ENCODE results near the gene GNG12.

The GNG12 gene

DNA sequence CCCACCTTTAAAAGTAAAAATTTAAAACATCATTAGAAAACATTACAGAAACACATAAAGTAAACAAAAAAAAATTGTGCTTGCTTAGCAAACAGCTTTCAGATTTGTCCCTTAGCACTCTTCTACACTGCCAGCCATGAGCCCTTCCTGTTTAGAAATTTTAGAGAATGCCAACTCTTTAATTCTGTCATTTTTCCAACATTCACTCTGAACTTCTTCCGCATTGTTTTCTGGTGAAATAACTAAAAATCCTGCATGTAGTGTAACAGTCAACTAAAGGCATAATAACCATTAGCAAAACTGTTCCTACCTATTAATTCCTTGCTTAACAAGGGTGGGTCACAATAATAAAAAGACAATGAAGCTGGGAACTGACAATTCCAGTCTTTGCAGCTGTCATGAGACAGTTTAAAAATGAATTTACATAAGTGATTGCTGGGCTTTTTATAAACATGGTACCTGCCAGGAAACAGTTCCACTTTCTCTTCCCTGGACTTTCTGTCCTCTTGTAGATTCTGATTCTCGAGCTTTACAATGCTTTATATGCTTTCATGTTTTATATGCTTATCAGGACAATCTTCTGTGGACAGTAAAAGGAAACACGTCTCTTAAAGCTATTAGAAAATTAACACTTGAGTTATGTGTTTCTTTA, 19.0 kb downstream of the GNG12 start:
- DNase-seq (ENCODE audit: low read depth): no peak

DNA sequence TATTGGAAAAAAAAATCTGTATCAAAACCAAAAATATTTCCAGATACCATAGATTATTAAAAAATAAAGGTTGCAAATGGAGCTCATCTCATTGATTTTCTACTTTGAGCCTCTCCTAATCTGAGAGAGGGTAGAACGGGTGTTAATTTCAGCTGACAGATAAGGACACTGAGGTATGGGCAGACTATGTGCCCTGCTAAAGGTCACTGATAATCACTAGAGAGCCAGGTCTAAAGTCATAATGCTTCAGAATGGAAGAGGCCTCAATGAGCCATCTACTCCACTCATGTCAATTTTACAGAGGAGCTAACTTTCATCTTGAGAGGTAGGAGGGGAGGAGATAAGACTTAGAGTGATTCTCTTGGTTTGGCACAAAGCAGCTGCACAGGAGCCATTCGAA, 21.0 kb downstream of the GNG12 start:
- DNase-seq (ENCODE audit: low read depth): no peak

DNA sequence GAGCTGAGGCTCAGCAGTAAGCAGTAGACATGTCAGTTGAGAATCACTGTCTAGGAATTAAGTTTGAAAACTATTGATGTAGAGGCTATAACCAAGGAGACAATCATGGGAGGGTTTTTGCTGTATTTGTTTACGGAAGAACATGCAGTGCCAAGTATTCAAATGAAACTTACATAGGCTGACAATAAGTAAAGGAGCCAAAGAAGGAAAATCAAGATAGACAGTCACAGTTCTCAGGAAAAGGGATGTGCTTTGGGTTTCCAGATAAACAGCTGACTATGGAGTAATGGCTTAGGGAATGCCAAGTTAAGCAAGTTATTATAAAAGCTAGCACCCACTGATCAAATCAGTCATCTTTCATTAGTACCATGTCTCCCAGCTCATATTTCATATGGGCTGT, 21.5 kb downstream of the GNG12 start:
- DNase-seq (ENCODE audit: low read depth): no peak

DNA sequence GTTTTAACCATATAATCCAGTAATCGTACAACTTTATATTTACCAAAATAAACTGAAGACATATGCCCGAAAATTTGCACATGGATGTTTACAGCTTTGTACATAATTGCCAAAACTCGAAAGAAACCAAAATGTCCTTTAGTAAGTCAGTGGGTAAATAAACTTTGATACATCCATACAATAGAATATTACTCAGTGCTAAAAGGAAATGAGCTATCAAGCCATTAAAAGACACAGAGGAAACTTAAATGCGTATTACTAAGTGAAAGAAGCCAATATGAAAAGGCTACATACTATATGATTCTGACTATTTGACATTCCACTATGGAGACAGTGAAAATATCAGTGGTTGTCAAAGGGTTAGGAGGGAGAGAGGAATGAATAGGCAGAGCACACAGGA, 23.4 kb downstream of the GNG12 start:
- no peak for DNase-seq (ENCODE audit: low read depth)

DNA sequence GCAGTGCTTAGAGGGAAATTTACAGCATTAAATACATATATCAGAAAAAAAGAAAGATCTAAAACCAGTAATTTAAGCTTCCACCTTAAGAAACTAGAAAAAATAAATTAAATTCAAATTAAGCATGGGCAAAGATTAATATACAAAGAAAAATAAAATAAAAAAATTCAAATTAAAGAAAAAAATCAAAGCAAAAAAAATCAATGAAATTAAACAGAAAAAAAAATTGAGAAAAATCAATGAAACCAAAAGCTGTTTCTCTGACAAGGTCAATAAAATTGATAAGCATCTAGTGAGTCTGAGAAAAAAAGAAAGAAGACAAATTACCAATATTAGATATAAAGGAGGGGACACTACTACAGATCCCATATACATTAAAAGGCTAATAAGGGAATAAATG, 26.0 kb downstream of the GNG12 start:
- DNase-seq (ENCODE audit: low read depth): no peak

DNA sequence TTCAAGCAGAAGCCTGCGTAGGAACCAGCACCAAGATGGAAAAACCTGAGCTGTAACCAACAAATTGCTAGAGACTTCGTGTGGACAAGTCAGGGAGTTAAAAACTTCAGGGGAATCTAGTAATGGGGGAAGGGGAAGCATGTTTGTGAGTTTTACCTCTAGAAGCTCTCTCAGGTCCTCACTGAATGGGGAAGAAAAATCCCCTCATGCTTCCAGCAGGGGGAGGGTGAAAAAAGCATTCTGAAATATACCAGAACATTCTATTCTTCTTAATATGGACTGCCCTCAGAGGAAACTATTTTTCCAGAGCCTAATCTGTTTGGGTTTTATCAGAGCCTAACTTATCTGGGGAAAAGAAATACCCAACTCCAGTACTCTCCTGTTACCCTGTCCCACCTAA, 28.6 kb downstream of the GNG12 start:
- no peak for DNase-seq (ENCODE audit: low read depth)

DNA sequence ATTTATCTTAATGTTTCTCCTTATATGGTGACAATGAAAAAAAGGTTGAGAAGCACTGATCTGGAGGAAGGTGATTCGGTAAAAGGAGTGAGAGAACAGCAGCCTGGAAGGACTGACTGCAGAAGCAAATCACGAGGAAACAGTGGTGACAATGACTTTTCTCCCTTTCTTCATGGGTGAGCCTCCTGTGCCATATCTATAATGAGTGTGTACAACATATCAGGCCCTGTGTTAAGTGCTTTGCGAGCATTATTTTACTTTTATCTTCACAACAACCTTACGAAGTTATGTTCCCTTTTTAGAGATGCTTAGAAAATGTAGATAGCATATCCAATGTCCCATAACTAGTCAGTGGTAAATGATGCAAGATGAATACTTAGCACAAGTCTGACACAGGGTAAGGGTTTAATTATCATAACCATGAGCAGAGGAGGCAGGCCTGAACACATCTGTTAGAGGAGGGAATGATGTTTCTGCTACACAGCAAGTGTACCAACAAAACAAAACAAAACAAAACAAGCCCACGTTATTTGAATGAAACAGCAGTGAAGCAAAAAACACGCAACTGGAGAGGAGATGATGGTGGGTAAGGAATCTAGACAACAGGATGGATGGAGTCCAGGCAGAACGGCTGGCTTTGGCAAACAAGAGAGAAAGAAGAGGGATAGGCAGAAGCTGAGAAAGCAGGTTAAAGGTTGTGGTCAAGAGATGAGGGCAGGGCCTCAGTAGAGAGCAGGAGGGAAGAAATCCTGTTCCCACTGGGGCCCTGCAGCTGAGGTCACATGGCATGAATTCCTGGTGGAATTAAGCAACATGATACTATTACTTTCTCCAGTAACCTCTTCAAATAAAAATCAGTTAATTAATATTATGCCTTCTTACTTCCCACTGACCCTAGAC, 29.6 kb downstream of the GNG12 start:
- no peak for DNase-seq (ENCODE audit: low read depth)

DNA sequence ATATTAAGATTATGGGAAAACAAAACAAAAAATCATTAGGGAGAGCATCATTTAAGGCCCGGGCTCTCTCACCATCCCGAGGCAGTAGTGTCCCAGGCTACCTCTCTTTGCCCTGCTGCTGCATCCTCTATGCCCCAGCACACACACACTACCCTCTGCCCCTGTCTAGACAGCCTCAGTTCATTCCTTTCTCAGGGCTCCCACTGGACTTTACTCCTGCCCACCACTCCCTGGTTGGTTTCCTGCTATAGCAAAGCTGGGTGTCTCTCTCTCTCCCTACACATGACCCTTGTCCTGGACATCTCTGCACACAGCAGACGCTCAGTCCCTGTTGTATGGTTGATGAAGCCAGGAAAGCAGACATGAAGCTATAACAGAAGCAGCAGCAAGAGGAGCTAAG, 30.7 kb downstream of the GNG12 start:
- DNase-seq (ENCODE audit: low read depth): no peak

DNA sequence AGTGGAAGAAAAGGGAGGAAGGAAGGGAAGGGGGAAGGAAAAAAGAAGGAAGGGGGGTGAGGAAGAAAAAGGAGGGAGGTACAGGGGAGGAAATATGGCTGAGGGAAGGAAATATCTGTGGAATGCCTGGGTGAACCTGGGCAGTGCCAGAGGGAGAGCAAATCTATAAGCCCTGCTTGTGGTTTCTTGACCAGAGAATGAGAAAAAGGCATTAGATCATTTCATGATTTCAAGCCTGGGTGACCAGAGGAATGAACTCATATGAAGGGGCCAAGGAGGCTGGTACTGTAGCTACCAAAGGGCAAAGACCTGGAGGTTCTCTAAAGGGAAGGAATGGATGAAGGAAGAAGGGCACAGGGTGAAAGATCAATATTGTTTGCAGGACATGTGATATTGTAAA, 31.4 kb downstream of the GNG12 start:
- no peak for DNase-seq (ENCODE audit: low read depth)

DNA sequence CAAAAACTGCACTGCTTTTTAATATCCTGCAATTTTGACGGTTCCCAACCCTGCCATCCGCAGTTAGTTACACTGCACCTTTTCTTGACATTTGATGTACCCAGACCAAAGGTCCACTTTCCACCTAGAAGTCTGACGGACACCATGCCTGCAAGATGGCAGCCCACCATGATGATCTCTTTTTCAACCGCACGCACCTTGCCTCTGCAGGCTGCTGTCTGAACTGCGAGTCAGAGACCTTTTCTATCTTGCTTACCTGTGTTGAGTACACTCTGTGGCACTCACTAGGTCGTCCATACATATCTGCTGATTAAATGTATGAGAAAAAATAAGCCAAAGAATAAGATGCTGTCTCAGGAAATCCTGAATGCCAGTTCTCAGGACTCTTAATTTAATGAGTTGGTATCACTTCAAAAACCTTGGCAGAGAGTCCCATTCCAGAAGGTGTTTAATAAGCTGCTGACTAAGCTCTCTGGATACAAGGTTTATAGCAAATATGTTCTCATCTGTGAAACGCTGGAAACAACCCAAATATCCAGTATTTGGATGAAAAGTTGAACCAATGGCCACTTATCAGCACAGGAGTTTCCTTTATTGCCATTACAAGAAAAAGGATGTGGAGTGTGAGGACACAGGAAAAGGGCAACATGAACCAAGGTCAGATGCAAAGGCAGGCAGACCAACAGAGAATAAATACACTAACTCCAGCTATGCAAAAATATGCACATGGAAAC, 37.9 kb downstream of the GNG12 start:
- no peak for DNase-seq (ENCODE audit: low read depth)

DNA sequence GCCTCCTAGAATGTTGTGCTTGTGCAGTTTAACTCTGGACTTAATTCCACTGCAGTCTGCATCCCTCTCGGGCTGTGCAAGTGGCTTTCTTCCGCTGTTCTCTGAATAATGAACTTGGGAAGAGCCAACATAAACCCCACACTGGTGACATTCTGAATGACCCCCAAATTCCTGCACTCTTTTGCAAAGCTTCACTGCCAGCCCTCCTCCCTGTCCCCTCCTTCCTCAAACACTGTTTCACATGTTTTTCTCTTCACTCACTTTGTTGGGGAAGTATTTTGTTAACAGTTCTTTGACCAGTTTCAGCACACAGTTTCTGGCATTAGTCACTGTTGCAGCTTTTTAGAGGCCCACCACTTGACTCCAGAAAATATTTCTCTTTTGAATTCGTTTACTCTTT, 39.7 kb downstream of the GNG12 start:
- DNase-seq (ENCODE audit: low read depth): no peak

DNA sequence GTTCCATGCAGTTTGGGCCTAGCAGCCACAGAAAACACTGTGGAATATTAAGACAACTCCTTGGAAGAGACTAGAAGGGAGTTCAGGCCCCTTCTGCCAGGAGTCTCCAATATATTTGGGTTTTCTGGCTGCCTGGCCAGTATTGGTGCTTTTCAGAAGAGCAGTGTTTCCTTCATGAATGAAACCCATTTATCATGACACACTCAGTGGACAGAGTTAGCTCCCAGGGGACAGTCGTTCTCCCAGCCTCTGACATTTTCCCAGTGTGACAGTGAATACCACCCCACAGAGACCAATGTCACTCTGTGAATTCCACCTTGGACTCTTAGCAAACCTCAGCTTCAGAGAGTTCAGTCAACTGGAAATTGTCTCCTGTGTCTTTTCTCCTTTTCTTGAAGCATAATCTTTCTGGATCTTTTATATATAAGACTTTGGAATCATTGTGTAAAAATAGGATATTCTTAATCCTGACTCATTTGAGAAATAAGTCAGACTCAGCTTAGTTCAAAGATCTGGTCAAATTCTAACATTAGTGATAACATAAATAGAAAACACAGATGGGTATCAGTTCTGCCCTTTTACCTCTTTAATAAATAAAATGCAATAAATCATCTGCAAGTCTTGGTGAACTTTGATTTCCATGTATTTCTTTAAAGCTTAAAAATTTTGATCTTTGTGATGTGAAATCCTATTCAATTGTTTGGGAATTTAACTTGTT, 40.4 kb downstream of the GNG12 start:
- no peak for DNase-seq (ENCODE audit: low read depth)

DNA sequence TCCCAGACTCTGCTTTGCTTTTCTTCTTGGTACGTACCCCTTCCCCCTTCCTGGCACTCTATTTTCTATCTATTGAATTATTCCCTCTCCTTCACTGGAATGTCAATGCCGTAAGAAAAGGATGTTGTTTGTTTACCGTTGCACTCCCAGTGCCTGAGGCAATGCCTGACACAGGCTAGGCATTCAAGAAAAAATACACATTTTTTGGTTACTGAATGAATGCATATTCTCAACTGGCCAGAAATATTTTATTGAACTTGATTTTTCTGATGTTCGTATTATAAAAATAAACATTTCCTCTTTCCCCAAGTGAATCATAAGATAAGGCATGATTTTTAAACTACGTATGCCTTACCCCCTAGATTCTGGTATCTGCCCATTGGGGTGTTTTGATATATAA, 41.2 kb downstream of the GNG12 start:
- DNase-seq (ENCODE audit: low read depth): peak; percentile 38

DNA sequence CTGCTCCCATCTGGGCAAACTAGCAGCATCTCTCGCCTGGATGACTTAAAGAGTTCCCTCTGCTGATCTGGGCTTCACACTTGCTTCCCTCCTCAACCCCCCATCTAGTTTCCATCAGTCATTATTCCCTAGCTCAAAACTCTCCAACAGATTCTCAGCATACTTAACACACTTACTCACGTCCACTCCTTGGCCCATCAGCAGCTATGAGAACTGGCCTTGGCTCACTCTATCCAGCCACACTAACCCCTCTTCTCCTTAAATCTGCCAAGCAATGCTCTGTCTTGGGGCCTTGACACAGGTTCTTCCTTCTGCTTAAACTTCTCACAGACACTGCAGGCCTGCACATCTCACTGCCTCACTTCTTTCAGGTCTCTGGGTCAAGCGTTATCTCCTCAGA, 41.6 kb downstream of the GNG12 start:
- DNase-seq (ENCODE audit: low read depth): peak; percentile 81

DNA sequence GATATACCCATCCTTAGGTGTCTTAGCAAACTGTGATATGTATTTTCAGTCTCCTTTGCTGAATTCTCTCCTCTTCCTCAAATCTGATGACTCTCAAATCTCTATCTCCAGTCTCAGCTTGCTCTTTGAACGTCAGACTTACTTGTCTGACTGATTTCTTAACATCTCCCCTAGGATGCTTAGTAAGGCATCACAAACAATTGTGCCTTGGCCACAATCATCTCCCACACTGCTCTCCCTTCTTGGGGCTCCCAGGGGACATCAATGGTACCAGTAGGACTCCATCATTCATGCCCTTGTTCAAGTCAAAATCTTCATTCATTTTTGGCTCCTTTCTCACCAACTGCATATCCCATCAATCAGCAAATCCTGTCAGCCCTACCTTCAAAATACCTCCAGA, 42.0 kb downstream of the GNG12 start:
- no peak for DNase-seq (ENCODE audit: low read depth)

DNA sequence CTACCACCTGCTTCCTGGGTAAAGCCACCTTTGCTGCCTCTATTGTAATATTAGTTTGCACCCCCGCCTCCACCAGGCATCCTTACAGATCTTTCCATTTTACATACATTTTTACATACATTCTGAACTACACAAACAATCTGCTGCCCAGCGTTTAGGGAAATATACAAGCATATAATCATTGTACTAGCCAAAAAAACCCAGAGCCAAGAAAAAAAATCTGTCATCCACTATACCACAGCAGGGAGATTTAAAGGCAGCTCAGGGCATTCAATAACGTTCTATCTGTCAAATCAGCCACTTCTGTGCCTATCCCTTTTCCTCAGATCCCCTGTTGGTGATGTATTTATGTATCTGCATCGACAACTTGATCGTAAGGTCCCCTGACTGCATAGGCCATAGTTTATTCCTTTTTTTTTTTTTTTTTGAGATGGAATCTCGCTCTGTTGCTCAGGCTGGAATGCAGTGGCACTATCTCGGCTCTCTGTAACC, 43.0 kb downstream of the GNG12 start:
- DNase-seq (ENCODE audit: low read depth): no peak

DNA sequence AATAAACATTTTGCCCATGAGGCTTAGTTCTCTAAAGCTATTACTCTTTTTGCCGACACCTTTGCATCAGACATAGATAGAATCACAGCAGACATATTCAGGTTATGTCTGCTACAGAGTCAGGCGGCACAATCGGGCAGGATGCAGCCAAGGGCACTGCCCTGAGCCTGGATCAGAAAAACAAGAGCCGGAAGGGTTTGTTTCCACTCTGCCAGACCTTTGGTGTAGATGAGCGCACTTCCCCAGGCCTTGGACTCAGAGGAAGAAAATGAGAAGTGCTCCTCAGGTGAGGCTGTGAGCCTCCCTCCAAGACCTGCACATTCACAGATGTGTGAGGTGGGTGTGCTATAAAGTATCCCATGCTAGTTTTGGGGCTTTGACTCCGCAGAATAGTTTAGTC, 43.7 kb downstream of the GNG12 start:
- DNase-seq (ENCODE audit: low read depth): no peak

DNA sequence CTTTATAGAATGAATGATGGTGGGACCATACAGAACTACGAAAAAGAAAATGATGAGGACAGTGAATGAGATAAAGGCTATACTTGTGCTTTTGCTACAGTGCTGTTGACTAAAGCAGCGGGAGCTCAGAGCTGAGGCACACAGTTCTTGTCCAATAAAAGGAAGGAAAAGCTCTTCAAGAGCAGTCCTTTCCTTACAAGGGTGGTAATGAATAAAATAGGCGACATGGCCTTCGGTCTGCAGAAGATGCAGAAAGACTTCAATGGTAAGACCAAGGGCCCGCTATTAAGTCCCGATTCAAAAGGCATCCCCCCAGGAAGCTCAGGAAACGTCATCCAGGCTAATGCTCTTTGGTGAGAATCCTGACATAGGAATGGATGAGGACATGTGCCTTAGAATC, 44.4 kb downstream of the GNG12 start:
- no peak for DNase-seq (ENCODE audit: low read depth)

DNA sequence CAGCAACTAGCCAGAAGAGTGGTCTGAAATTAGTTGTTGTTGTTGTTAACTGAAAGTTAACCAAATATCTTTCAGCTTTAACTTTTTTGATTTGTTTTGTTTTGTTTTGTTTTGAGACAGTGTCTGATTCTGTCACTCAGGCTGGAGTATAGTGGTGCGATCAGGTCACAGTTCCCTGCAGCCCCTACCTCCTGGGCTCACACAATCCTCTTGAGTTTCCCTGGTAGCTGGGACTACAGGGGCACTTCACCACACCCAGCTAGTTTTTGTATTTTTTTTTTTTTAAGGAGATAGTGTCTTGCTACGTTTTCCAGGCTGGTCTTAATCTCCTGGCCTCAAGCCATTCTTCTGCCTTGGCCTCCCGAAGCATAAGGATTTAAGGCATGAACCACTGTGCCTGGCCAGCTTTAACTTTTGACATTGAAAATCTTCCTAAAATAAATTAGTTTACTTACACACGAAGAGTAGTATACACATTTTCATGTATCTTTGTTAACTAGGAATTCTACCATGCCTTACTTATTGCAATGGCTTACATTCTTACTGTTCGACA, 45.0 kb downstream of the GNG12 start:
- DNase-seq (ENCODE audit: low read depth): no peak

DNA sequence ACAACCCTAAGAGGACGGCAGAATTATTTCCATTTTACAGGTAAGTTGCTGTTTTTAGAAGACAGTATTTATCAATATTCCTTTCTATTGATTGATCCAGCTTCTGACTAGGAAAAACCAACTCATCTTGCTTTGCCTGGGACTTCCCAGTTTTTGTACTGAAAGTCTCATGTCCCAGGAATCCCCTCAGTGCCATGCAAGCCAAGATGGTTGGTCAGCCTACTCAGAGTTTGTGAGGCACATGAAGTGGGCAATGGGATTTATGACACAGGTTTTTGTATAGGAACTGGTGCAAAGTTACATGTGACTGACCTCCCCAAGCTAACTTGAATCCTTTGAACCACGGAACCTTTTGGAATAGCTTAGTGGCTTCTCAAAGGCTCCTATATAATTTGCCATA, 45.5 kb downstream of the GNG12 start:
- no peak for DNase-seq (ENCODE audit: low read depth)

DNA sequence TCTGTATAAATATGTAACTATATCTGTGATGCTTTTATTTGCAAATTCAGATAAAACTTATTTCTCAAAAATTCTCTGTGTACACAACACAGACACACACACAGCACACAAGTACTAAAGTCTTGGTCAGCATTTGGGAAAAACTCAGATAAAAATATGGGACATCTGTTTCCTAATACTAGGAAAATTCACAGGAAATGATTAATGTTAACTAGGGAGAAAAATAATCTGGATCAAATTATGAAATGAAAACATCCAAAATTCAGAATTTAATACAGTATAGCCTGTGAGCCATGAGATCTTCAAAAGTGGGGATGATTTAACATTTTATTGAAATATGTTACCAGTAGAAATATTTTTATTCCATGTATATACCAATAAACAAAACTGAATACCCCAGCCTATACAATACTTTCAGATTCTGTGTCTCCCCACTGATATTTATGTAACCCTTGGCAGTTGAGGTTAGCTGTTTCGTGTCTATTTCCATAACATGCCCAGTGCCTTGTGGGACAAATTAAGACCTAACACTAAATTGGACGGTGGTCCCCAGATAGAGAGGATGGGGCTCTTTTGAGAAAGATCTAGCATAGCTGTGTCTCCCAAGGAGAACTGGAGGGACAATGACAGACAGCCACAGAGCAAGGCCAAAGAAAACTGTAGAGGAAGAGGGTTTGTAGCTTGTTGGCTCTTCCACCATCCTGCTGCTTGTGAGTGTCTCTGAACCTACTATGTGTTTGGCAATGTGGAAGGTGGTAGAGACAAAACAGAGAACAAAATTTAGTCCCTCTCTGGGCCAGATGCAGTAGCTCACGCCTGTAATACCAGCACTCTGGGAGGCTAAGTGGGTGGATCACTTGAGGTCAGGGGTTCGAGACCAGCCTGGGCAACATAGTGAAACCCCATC, 47.2 kb downstream of the GNG12 start:
- DNase-seq (ENCODE audit: low read depth): no peak

Measured in GM04504 (cell line).